NCI-H1436 (cell line): ENCODE measurements around the gene DGKB.
A peak's percentile ranks its signal among the peaks of the same experiment; 100 is the strongest.
"Not testable (repeated sequence)": the region's sequence is repeated elsewhere in the genome, so short reads cannot be mapped to it uniquely, and the experiment has no call there.

Source experiments
- DNase-seq: peaks from one replicate; lab custom pipeline; 2025; lab: John Stamatoyannopoulos, UW

Gene DGKB

GRCh38 chr7:14458846-14459245 is 443.7 kb downstream of the DGKB start:
- not testable (repeated sequence) for DNase-seq

GRCh38 chr7:14457568-14458453 is 444.7 kb downstream of the DGKB start:
- DNase-seq: peak; percentile 52

GRCh38 chr7:14449291-14449690 is 453.3 kb downstream of the DGKB start:
- no peak for DNase-seq

GRCh38 chr7:14446829-14447228 is 455.7 kb downstream of the DGKB start:
- no peak for DNase-seq

- DNase-seq: no peak
Observed at GRCh38 chr7:14446219-14446618, 456.3 kb downstream of the DGKB start.

- no peak for DNase-seq
Observed at GRCh38 chr7:14438366-14438765, 464.2 kb downstream of the DGKB start.

- no peak for DNase-seq
Observed at GRCh38 chr7:14436878-14437277, 465.7 kb downstream of the DGKB start.

GRCh38 chr7:14432924-14433323 is 469.6 kb downstream of the DGKB start:
- no peak for DNase-seq

- DNase-seq: no peak
Observed at GRCh38 chr7:14430926-14431325, 471.6 kb downstream of the DGKB start.

- DNase-seq: no peak
Observed at GRCh38 chr7:14425559-14425958, 477.0 kb downstream of the DGKB start.

- no peak for DNase-seq
Observed at GRCh38 chr7:14424675-14425074, 477.9 kb downstream of the DGKB start.

- DNase-seq: peak; percentile 48
Observed at GRCh38 chr7:14420768-14421167, 481.8 kb downstream of the DGKB start.

- DNase-seq: no peak
Observed at GRCh38 chr7:14419531-14419930, 483.0 kb downstream of the DGKB start.

GRCh38 chr7:14418633-14419032 is 483.9 kb downstream of the DGKB start:
- DNase-seq: no peak

- DNase-seq: no peak
Observed at GRCh38 chr7:14414274-14414986, 488.1 kb downstream of the DGKB start.

- no peak for DNase-seq
Observed at GRCh38 chr7:14407246-14408015, 495.1 kb downstream of the DGKB start.

GRCh38 chr7:14403587-14403986 is 499.0 kb downstream of the DGKB start:
- DNase-seq: no peak

- DNase-seq: no peak
Observed at GRCh38 chr7:14400271-14400670, 502.3 kb downstream of the DGKB start.

GRCh38 chr7:14398526-14398925 is 504.0 kb downstream of the DGKB start:
- no peak for DNase-seq

GRCh38 chr7:14395860-14396259 is 506.7 kb downstream of the DGKB start:
- DNase-seq: no peak

- no peak for DNase-seq
Observed at GRCh38 chr7:14394786-14395185, 507.8 kb downstream of the DGKB start.

- peak; percentile 77 for DNase-seq
Observed at GRCh38 chr7:14389595-14389994, 513.0 kb downstream of the DGKB start.
